SK-N-SH treated with all-trans-retinoic acid at 6 μM for 48 hours (cell line): Measurements from ENCODE around the gene TMTC2.

Source experiments
- ARNTL ChIP-seq: fragments of 450-650 bp; formaldehyde crosslinking; IDR thresholded peaks from 2 replicates; pipeline ENCODE4 v1.5.0; 2020; ENCODE audit warnings: low read depth, mild to moderate bottlenecking, moderate library complexity, borderline replicate concordance
- PPARA ChIP-seq: fragments of 250-450 bp; sonication (Bioruptor Pico); IDR thresholded peaks from 2 replicates; pipeline ENCODE4 v1.5.0; 2020; ENCODE audit warnings: mild to moderate bottlenecking, borderline replicate concordance
- SNAI2 ChIP-seq: fragments of 250-450 bp; sonication (Bioruptor Pico); IDR thresholded peaks from 2 replicates; pipeline ENCODE4 v1.5.0; 2020; ENCODE audit warnings: mild to moderate bottlenecking, moderate library complexity
- ZFP3 ChIP-seq: fragments of 250-450 bp; sonication (Bioruptor Pico); IDR thresholded peaks from 2 replicates; pipeline ENCODE4 v1.5.0; 2020; ENCODE audit warnings: mild to moderate bottlenecking, moderate library complexity
- ZNF565 ChIP-seq: fragments of 450-650 bp; formaldehyde crosslinking; conservative IDR thresholded peaks from 2 replicates; pipeline ENCODE4 v1.5.0; 2020; ENCODE audit warnings: low read depth, mild to moderate bottlenecking, moderate library complexity
- TF ChIP-seq, protein P1 (sequence below): fragments of 250-450 bp; sonication (Bioruptor Pico); IDR thresholded peaks from 2 replicates; pipeline ENCODE4 v1.8.0; 2020; ENCODE audit warnings: mild to moderate bottlenecking, moderate library complexity, borderline replicate concordance
- TF ChIP-seq, protein P2 (sequence below): fragments of 250-450 bp; sonication (Bioruptor Pico); IDR thresholded peaks from 2 replicates; pipeline ENCODE4 v1.5.1; 2021; ENCODE audit warnings: mild to moderate bottlenecking, moderate library complexity

DNA sequence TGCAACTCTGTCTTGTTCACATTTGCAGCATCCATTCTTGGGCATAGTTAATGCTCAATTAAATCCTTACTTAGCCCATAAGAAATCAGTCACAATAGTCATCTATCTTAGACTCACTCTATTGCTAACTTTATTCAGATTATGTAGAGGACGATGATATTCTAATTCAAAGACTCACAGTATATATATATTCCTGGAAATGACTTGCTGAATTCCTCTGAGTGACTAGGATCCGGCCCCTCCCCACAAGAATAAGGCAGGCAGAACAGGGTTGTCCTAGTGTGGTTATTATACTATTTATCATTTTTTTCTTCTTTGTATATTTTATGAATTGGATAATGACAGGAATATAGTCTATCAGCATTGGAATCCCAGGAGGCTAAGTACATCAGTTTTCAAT, 275.1 kb downstream of the TMTC2 start:
- TF ChIP-seq, protein P1, sequence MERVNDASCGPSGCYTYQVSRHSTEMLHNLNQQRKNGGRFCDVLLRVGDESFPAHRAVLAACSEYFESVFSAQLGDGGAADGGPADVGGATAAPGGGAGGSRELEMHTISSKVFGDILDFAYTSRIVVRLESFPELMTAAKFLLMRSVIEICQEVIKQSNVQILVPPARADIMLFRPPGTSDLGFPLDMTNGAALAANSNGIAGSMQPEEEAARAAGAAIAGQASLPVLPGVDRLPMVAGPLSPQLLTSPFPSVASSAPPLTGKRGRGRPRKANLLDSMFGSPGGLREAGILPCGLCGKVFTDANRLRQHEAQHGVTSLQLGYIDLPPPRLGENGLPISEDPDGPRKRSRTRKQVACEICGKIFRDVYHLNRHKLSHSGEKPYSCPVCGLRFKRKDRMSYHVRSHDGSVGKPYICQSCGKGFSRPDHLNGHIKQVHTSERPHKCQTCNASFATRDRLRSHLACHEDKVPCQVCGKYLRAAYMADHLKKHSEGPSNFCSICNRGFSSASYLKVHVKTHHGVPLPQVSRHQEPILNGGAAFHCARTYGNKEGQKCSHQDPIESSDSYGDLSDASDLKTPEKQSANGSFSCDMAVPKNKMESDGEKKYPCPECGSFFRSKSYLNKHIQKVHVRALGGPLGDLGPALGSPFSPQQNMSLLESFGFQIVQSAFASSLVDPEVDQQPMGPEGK, result no peak
- TF ChIP-seq PPARA (CRISPR knock-in tag) (no peak), ARNTL (no peak), ZFP3 (CRISPR knock-in tag) (no peak), SNAI2 (CRISPR knock-in tag) (no peak), ZNF565 (CRISPR knock-in tag) (no peak)
- TF ChIP-seq, protein P2, sequence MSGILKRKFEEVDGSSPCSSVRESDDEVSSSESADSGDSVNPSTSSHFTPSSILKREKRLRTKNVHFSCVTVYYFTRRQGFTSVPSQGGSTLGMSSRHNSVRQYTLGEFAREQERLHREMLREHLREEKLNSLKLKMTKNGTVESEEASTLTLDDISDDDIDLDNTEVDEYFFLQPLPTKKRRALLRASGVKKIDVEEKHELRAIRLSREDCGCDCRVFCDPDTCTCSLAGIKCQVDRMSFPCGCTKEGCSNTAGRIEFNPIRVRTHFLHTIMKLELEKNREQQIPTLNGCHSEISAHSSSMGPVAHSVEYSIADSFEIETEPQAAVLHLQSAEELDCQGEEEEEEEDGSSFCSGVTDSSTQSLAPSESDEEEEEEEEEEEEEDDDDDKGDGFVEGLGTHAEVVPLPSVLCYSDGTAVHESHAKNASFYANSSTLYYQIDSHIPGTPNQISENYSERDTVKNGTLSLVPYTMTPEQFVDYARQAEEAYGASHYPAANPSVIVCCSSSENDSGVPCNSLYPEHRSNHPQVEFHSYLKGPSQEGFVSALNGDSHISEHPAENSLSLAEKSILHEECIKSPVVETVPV (CRISPR knock-in tag), result no peak
